Heart left ventricle (tissue), 16 donors: ENCODE results near the gene CA14. TPM values are rescaled to one million over a fixed set of nuclear protein-coding genes. Genes with fewer than 3 reads are reported as not detected.

Experiments used
- ATAC-seq, 4 donors: fragments of 200-7000 bp; cut with Tn5 transposase; one replicate each; pipeline ENCODE4 v1.9.1; 2020 to 2022; ENCODE audit warnings: moderate library complexity in 4 of 4, mild to moderate bottlenecking in 3 of 4, moderate number of reproducible peaks in 1 of 4
- DNase-seq, 5 donors: peaks; one replicate each; pipeline ENCODE4 v3.0.0-alpha.2; 2020
- H3K27ac ChIP-seq, 12 donors: fragments of 200-600 bp; sonication (generic) in 4 of 12; one replicate each; pipeline versions ENCODE4 v1.5.0 to v1.8.0; 2016 to 2022; ENCODE audit warnings: mild to moderate bottlenecking in 2 of 12
- H3K27me3 ChIP-seq, 9 donors: fragments of 200-600 bp; sonication (generic) in 2 of 9; one replicate each; pipeline versions ENCODE4 v1.5.1 to v1.8.0; 2016 to 2022; ENCODE audit warnings: mild to moderate bottlenecking in 3 of 9
- H3K36me3 ChIP-seq, 9 donors: fragments of 200-600 bp; sonication (generic) in 2 of 9; one replicate each; pipeline versions ENCODE4 v1.5.0 to v1.8.0; 2018 to 2022; ENCODE audit warnings: mild to moderate bottlenecking in 2 of 9
- H3K4me1 ChIP-seq, 12 donors: fragments of 200-600 bp; sonication (generic) in 4 of 12; one replicate each; pipeline versions ENCODE4 v1.5.0 to v1.8.0; 2016 to 2022; ENCODE audit warnings: mild to moderate bottlenecking in 3 of 12
- H3K4me3 ChIP-seq, 12 donors: fragments of 200-600 bp; sonication (generic) in 4 of 12; one replicate each; pipeline versions ENCODE4 v1.5.0 to v1.8.0; 2017 to 2022; ENCODE audit warnings: mild to moderate bottlenecking in 9 of 12, moderate library complexity in 4 of 12
- H3K9me3 ChIP-seq, 12 donors: fragments of 200-600 bp; sonication (generic) in 4 of 12; one replicate each; pipeline versions ENCODE4 v1.5.0 to v1.8.0; 2016 to 2022; ENCODE audit warnings: mild to moderate bottlenecking in 1 of 12
- CTCF ChIP-seq, 12 donors: fragments of 200-600 bp; sonication (generic) in 4 of 12; IDR thresholded peaks; one replicate each; pipeline versions ENCODE4 v1.5.0 to v1.8.0; 2018 to 2022; ENCODE audit warnings: antibody characterized with exemption in 12 of 12, mild to moderate bottlenecking in 5 of 12
- POLR2A ChIP-seq, 2 donors: fragments of 450-650 bp; IDR thresholded peaks; one replicate each; pipeline ENCODE4 v1.6.1; 2017; ENCODE audit warnings: antibody characterized with exemption in 2 of 2, mild to moderate bottlenecking in 2 of 2, moderate library complexity in 2 of 2
- WGBS, 4 donors: extraction: QIAGEN DNeasy Blood & Tissue Kit in 2 of 4; methylation state at CpG; one replicate each; pipeline versions ENCODE4 v1.1.5 to v1.1.7; 2013 to 2018; 5-methylcytosine and 5-hydroxymethylcytosine counted together
- intact Hi-C, 10 donors: fragments of 100-400 bp; cut with DNase I; formaldehyde crosslinking; loops; one replicate each; pipeline versions ENCODE4 v1.11.1 to v1.14.2; 2022
- polyA plus RNA-seq, 2 donors: library from polyadenylated mRNA; stranded (reverse); fragments of 200-250 nt; gene quantifications; one replicate each; pipeline ENCODE4 v1.2.3, GENCODE V29; 2013
- total RNA-seq, 9 donors: library from RNA; depleted of rRNA in 2 of 9; stranded (reverse); fragments of >200 nt in 2 of 9; fragmentation: NEBNext Ultra II Directional in 3 of 9; extraction: Animal tissue kit (Norgen Biotek cat#: 25700) in 3 of 9; gene quantifications; one replicate each; pipeline versions ENCODE4 v1.1.0 to v1.2.4, GENCODE V29; 2016 to 2023
- donor health status: ischemic (EF 13 %, LVEDD 7.1; RV severe dilation, severe dysfunction).
- donor health status: healthy with polysubstance abuse.
- donor health status: DM: no; HTN: yes; CAD: no.
- donor health status: DM: no; HTN: no; CAD: no.
- donor health status: ischemic (EF 25% LVEDD 6.9; RV normal size, moderate dysfunction).
- donor health status: ischemic (EF 25% LVEDD 5.7; RV mildly dilated, moderate dysfunction).
- donor health status: healthy.
- donor health status: DM: yes; HTN: yes; CAD: no.
- donor health status: ischemic (EF 35%, LVEDD 5.7; RV mildly dilated, moderate dysfunction).
- donor health status: nonischemic (EF 11% LVEDD 7.7; RV severe dilation, severe dysfunction).
- donor health status: DM: yes; HTN: yes; CAD: no.
- donor health status: PGD.
- donor health status: ischemic (EF 29% LVEDD 5.4; RV normal size, mild dysfunction).
- donor health status: nonischemic (EF 23%, LVEDD 6.1; RV moderate dilation, normal function).

The CA14 gene
- total and polyA plus RNA-seq, 11 donors: 0.56 to 22.2 (median 4.2) TPM

- intact Hi-C loops: loop anchor here in 1 of 10 donors (10.0 kb wide), 1 partner anchor 933 kb away; the partner anchor contains the start of gene TNFAIP8L2
- H3K27ac ChIP-seq: no peak overlapping the region
- WGBS, 4 donors: 90 to 97% (median 93%) methylated on average over 2 of the region's 2 CpGs
- no peak for ATAC-seq
- no peak for DNase-seq
- no peaks in the 10 kb centered on the region for H3K27me3 ChIP-seq
- H3K9me3 ChIP-seq: no peaks in the 10 kb centered on the region
- H3K4me1 ChIP-seq: no peaks in the 10 kb centered on the region
- H3K4me3 ChIP-seq: no peak overlapping the region
- peaks cover 0 to 75% (median 66%) of the 10 kb centered on the region in 9 donors for H3K36me3 ChIP-seq
- TF ChIP-seq POLR2A (IDR thresholded peaks at IDR 0.05): no peak
- peak in 11 of 12 donors; percentile 27 to 54 (median 39) for TF ChIP-seq CTCF (IDR thresholded peaks at IDR 0.05)
These were observed 36.0 kb upstream of the CA14 start for GRCh38 chr1:150221552-150221951.

GRCh38 chr1:150224983-150225382 lies 32.6 kb upstream of the CA14 start:
- intact Hi-C loops: loop anchor here in 1 of 10 donors (10.0 kb wide), 1 partner anchor 930 kb away; the partner anchor contains the start of gene TNFAIP8L2
- no peaks in the 10 kb centered on the region for H3K27me3 ChIP-seq
- WGBS, 4 donors: 92 to 96% (median 93%) methylated on average over 1 of the region's 1 CpG
- no peak overlapping the region for H3K4me3 ChIP-seq
- no peaks in the 10 kb centered on the region for H3K9me3 ChIP-seq
- H3K4me1 ChIP-seq: no peaks in the 10 kb centered on the region
- no peak overlapping the region for H3K27ac ChIP-seq
- DNase-seq (no peak), ATAC-seq (no peak)
- TF ChIP-seq POLR2A (IDR thresholded peaks at IDR 0.05): no peak
- no peak for TF ChIP-seq CTCF (IDR thresholded peaks at IDR 0.05)
- H3K36me3 ChIP-seq: peaks cover 0 to 95% (median 88%) of the 10 kb centered on the region in 9 donors

GRCh38 chr1:150225546-150225945 lies 32.0 kb upstream of the CA14 start:
- intact Hi-C loops: loop anchor here in 1 of 10 donors (10.0 kb wide), 1 partner anchor 929 kb away; the partner anchor contains the start of gene TNFAIP8L2
- H3K4me3 ChIP-seq: no peak overlapping the region
- no peaks in the 10 kb centered on the region for H3K4me1 ChIP-seq
- H3K27ac ChIP-seq: no peak overlapping the region
- H3K9me3 ChIP-seq: no peaks in the 10 kb centered on the region
- peaks cover 0 to 95% (median 88%) of the 10 kb centered on the region in 9 donors for H3K36me3 ChIP-seq
- no peaks in the 10 kb centered on the region for H3K27me3 ChIP-seq
- 88 to 100% (median 95%) methylated on average over 1 of the region's 1 CpG for WGBS, 4 donors
- TF ChIP-seq POLR2A (IDR thresholded peaks at IDR 0.05) (no peak), CTCF (IDR thresholded peaks at IDR 0.05) (no peak)
- no peak for ATAC-seq
- DNase-seq: no peak

GRCh38 chr1:150226486-150226885 lies 31.1 kb upstream of the CA14 start:
- intact Hi-C loops: loop anchor here in 1 of 10 donors (10.0 kb wide), 1 partner anchor 928 kb away; the partner anchor contains the start of gene TNFAIP8L2
- H3K36me3 ChIP-seq: peaks cover 0 to 99% (median 91%) of the 10 kb centered on the region in 9 donors
- no peaks in the 10 kb centered on the region for H3K4me1 ChIP-seq
- no peak for DNase-seq
- no peak for ATAC-seq
- TF ChIP-seq POLR2A (IDR thresholded peaks at IDR 0.05) (no peak), CTCF (IDR thresholded peaks at IDR 0.05) (no peak)
- WGBS, 4 donors: 78 to 87% (median 85%) methylated on average over 2 of the region's 2 CpGs
- no peaks in the 10 kb centered on the region for H3K9me3 ChIP-seq
- no peaks in the 10 kb centered on the region for H3K27me3 ChIP-seq
- no peak overlapping the region for H3K4me3 ChIP-seq
- no peak overlapping the region for H3K27ac ChIP-seq
